K562 (cell line): ENCODE results near the gene DYNLT2. TPM values are rescaled to one million over a fixed set of nuclear protein-coding genes. Genes with fewer than 3 reads are reported as not detected.

ENCODE experiments used
- ATAC-seq: fragments of 200-7000 bp; cut with Tn5 transposase; 3 replicates; pipeline ENCODE4 v1.9.1; 2020; ENCODE audit warnings: moderate library complexity
- BruUV-seq: library from RNA; stranded (reverse); fragments of 400-500 nt; replicated peaks from 2 replicates; lab custom pipeline; 2021; lab: Mats Ljungman, UMichigan
- CTCF ChIA-PET: fragments of 300-600 bp; formaldehyde crosslinking; extraction: SDS; loops from one replicate; lab custom pipeline; 2021; ENCODE audit warnings: low intra/inter-chr PET ratio; lab: Yijun Ruan, JAX
- POLR2A ChIA-PET: fragments of 300-600, 350-650 bp; sonication (Branson Sonifier 250); formaldehyde crosslinking; extraction: SDS; loops from one replicate; lab custom pipeline; 2021; ENCODE audit warnings: antibody characterized with exemption, inconsistent platforms; lab: Yijun Ruan, JAX
- DNase-seq, 4 experiments: peaks; one replicate each; pipeline versions ENCODE4 v3.0.0 to v3.0.0-alpha.2; 2011 to 2018; ENCODE audit warnings: low spot score in 3 of 4, mixed read lengths in 3 of 4; ENCODE audit errors: extremely low read depth in 1 of 4
- FAIRE-seq: peaks from 2 replicates; lab custom pipeline; 2011; peaks lifted over from hg19 to GRCh38; lab: Jason Lieb, UNC
- H2AFZ ChIP-seq: 2 replicates; pipeline ENCODE4 v1.6.0; 2011; ENCODE audit warnings: low read depth, low read length, control low read depth, inconsistent platforms
- H3K27ac ChIP-seq: fragments of 200-600 bp; 3 replicates; pipeline ENCODE4 v1.8.0; 2011; ENCODE audit warnings: low read depth, mild to moderate bottlenecking, control low read depth, inconsistent platforms, low read length, moderate library complexity, mixed read lengths; ENCODE audit errors: extremely low read depth
- H3K27me3 ChIP-seq, 2 experiments: fragments of 300-600 bp in 1 of 2; 2 replicates in 1 of 2; 3 replicates in 1 of 2; pipeline versions ENCODE4 v1.6.0 to v1.8.0; 2011; ENCODE audit warnings: inconsistent platforms in 2 of 2, low read length in 2 of 2, mild to moderate bottlenecking in 1 of 2, mixed read lengths in 1 of 2, moderate library complexity in 1 of 2; ENCODE audit not compliant: control insufficient read depth in 2 of 2, insufficient read depth in 2 of 2
- H3K36me3 ChIP-seq: fragments of 300-600 bp; 3 replicates; pipeline ENCODE4 v1.8.0; 2011; ENCODE audit warnings: mild to moderate bottlenecking, low read length, inconsistent platforms; ENCODE audit not compliant: control insufficient read depth, insufficient read depth
- H3K4me1 ChIP-seq, 2 experiments: fragments of 200-600 bp in 1 of 2; replicated peaks in 1 of 2; 2 replicates in 1 of 2; 3 replicates in 1 of 2; pipeline versions ENCODE4 v1.5.1 to v1.8.0; 2011; ENCODE audit warnings: inconsistent platforms in 2 of 2, low read length in 2 of 2, mild to moderate bottlenecking in 1 of 2, mixed read lengths in 1 of 2, moderate library complexity in 1 of 2; ENCODE audit not compliant: control insufficient read depth in 2 of 2, insufficient read depth in 2 of 2
- H3K4me2 ChIP-seq: 2 replicates; pipeline ENCODE4 v1.6.1; 2011; ENCODE audit warnings: low read length, control low read depth, inconsistent platforms, mixed read lengths; ENCODE audit not compliant: insufficient read depth
- H3K4me3 ChIP-seq: fragments of 200-600 bp; sonication (generic), shearing (Covaris generic); 2 replicates; pipeline ENCODE4 v1.5.1; 2016; ENCODE audit warnings: control low read depth, inconsistent platforms
- H3K79me2 ChIP-seq: fragments of 200-600 bp; 3 replicates; pipeline ENCODE4 v1.8.0; 2011; ENCODE audit warnings: low read length, inconsistent platforms; ENCODE audit not compliant: control insufficient read depth, insufficient read depth
- H3K9ac ChIP-seq, 2 experiments: 2 replicates each; pipeline versions ENCODE4 v1.6.0 to v1.6.1; 2011; ENCODE audit warnings: low read depth in 2 of 2, low read length in 2 of 2, control low read depth in 1 of 2, inconsistent platforms in 1 of 2, mild to moderate bottlenecking in 1 of 2, mixed read lengths in 1 of 2; ENCODE audit not compliant: insufficient read depth in 1 of 2
- H3K9me1 ChIP-seq: one replicate; pipeline ENCODE4 v1.6.0; 2011; ENCODE audit warnings: inconsistent platforms, mild to moderate bottlenecking, low read length, moderate library complexity; ENCODE audit not compliant: control insufficient read depth, insufficient read depth
- H3K9me3 ChIP-seq: replicated peaks from 2 replicates; pipeline ENCODE4 v1.5.1; 2011; ENCODE audit warnings: low read depth, low read length, inconsistent platforms; ENCODE audit not compliant: control insufficient read depth, insufficient read depth
- H4K20me1 ChIP-seq: replicated peaks from 2 replicates; pipeline ENCODE4 v1.6.1; 2011; ENCODE audit warnings: low read length, inconsistent platforms, mixed read lengths; ENCODE audit not compliant: control insufficient read depth, insufficient read depth
- CREM ChIP-seq: IDR thresholded peaks from 2 replicates; pipeline ENCODE4 v1.6.1; 2014; ENCODE audit warnings: antibody characterized with exemption, low read depth
- ELF2 ChIP-seq: fragments of 250-450 bp; sonication (Bioruptor Pico); IDR thresholded peaks from 2 replicates; pipeline ENCODE4 v1.5.0; 2021; ENCODE audit warnings: mild to moderate bottlenecking
- ELK3 ChIP-seq: fragments of 450-650 bp; formaldehyde crosslinking; IDR thresholded peaks from 2 replicates; pipeline ENCODE4 v1.4.0; 2020; ENCODE audit warnings: mild to moderate bottlenecking
- HDGF ChIP-seq: fragments of 450-650 bp; IDR thresholded peaks from 2 replicates; pipeline ENCODE4 v1.6.1; 2016
- HMG20A ChIP-seq: fragments of 450-650 bp; formaldehyde crosslinking; conservative IDR thresholded peaks from 2 replicates; pipeline ENCODE4 v1.4.0; 2020; ENCODE audit warnings: mild to moderate bottlenecking, mixed read lengths
- NFRKB ChIP-seq: fragments of 450-650 bp; IDR thresholded peaks from 2 replicates; pipeline ENCODE4 v1.6.1; 2016; ENCODE audit warnings: low read depth
- PRDM10 ChIP-seq: fragments of 450-650 bp; IDR thresholded peaks from 2 replicates; pipeline ENCODE4 v1.6.1; 2018; ENCODE audit not compliant: partially characterized antibody
- PURB ChIP-seq: sonication (generic); formaldehyde crosslinking; IDR thresholded peaks from 2 replicates; pipeline ENCODE4 v1.9.0; 2021; ENCODE audit warnings: low read depth, mild to moderate bottlenecking, missing genetic modification reagents
- RAD21 ChIP-seq, 2 experiments: fragments of 250-450 bp in 1 of 2; fragments of 450-650 bp in 1 of 2; sonication (Bioruptor Pico) in 1 of 2; formaldehyde crosslinking in 1 of 2; IDR thresholded peaks in 1 of 2; conservative IDR thresholded peaks in 1 of 2; 2 replicates each; pipeline versions ENCODE4 v1.4.0 to v1.8.0; 2020 to 2022; ENCODE audit warnings: mild to moderate bottlenecking in 2 of 2, moderate library complexity in 1 of 2
- SLC30A9 ChIP-seq: fragments of 250-450 bp; sonication (Bioruptor Pico); IDR thresholded peaks from 2 replicates; pipeline ENCODE4 v1.8.0; 2022; ENCODE audit warnings: mild to moderate bottlenecking, moderate library complexity
- ZBTB34 ChIP-seq: fragments of 250-450 bp; sonication (Bioruptor Pico); IDR thresholded peaks from 2 replicates; pipeline ENCODE4 v1.8.0; 2021; ENCODE audit warnings: mild to moderate bottlenecking, moderate library complexity
- WGBS: fragments of 100-300 bp; shearing (Covaris generic); methylation state at CpG from one replicate; pipeline ENCODE4 v1.1.6; 2016; ENCODE audit warnings: low coverage, mixed read lengths; ENCODE audit not compliant: insufficient coverage; ENCODE audit errors: missing lambda C conversion rate; 5-methylcytosine and 5-hydroxymethylcytosine counted together
- in situ Hi-C: fragments of 300-500 bp; cut with MboI; formaldehyde crosslinking; loops from 4 replicates; pipeline ENCODE4 v1.15.0; 2018; ENCODE audit warnings: inconsistent platforms, mixed read lengths
- intact Hi-C: fragments of 100-400 bp; cut with micrococcal nuclease; formaldehyde crosslinking; loops from 2 replicates; pipeline ENCODE4 v1.14.2; 2022
- polyA plus RNA-seq, 8 experiments: library from polyadenylated mRNA; depleted of rRNA in 4 of 8; stranded (reverse) in 5 of 8; unstranded in 3 of 8; fragments of >200 nt; fragmentation: Nextera tagmentation in 2 of 8; fragmentation: Illumina TruSeq in 1 of 8; extraction: Ambion mirVana in 2 of 8; extraction: Trizol in 1 of 8; gene quantifications; 2 replicates each; pipeline versions ENCODE4 v1.2.1 to v1.2.3, GENCODE V29; 2011 to 2014; ENCODE audit warnings: inconsistent platforms in 1 of 8, missing spikeins in 1 of 8
- total RNA-seq, 7 experiments: library from RNA; depleted of rRNA in 6 of 7; stranded (reverse); fragments of >200 nt in 6 of 7; fragmentation: Illumina TruSeq in 2 of 7; extraction: Trizol in 2 of 7; gene quantifications; 2 replicates each; pipeline versions ENCODE4 v1.2.1 to v1.2.3, GENCODE V29; 2011 to 2021; ENCODE audit warnings: low replicate concordance in 1 of 7

DYNLT2 gene
- total and polyA plus RNA-seq, 9 of the 15 experiments (the other 6 are each of a cell fraction or from before 2014, with no cell fraction given) = 2.0 to 12.8 (median 6.3) TPM

- Histone ChIP-seq H3K4me2 (no peak overlapping the region), H3K9me1 (peaks cover 2% of the 10 kb centered on the region), H3K36me3 (peaks cover 14% of the 10 kb centered on the region; the same call in 2 of the 3 replicates), H2AFZ (no peak overlapping the region), H3K27ac (no peak overlapping the region), H4K20me1 (no peaks in the 10 kb centered on the region), H3K4me3 (no peak overlapping the region), H3K79me2 (peaks cover 17% of the 10 kb centered on the region), H3K9me3 (0 out of 2 replicates have a peak, but pooled peaks cover 3% of the 10 kb centered on the region), H3K27me3 (no peaks in the 10 kb centered on the region), H3K4me1 (peaks cover 0 to under 1% of the 10 kb centered on the region in 2 experiments; a peak in 1 of 5 replicates), H3K9ac (no peak overlapping the region)
- POLR2A ChIA-PET = no interaction called here
- BruUV-seq = no TSS peak
- 85% methylated on average over 5 of the region's 5 CpGs for WGBS
- ATAC-seq (no peak), DNase-seq (no peak), FAIRE-seq (no peak)
- intact Hi-C loops = no loop called here
- CTCF ChIA-PET = no interaction called here
- TF ChIP-seq NFRKB (no peak), RAD21 (CRISPR knock-in tag; conservative IDR thresholded peaks at IDR 0.05 in 1 of 2, IDR thresholded peaks at IDR 0.05 in 1 of 2) (no peak), ELK3 (no peak), HDGF (no peak), HMG20A (CRISPR knock-in tag) (no peak), PRDM10 (no peak), ELF2 (CRISPR knock-in tag) (no peak), SLC30A9 (CRISPR knock-in tag) (no peak), ZBTB34 (CRISPR knock-in tag) (no peak), PURB (CRISPR knock-in tag) (no peak), CREM (no peak)
- in situ Hi-C loops = no loop called here
Observed at GRCh38 chr6:169695131-169695530, 56.2 kb downstream of the DYNLT2 start.
